ENCODE measurements around the gene FBXW11.

- TF ChIP-seq POLR2AphosphoS5 (IDR thresholded peaks at IDR 0.05) (no peak), CTCF (IDR thresholded peaks at IDR 0.05 in 8 of 11, conservative IDR thresholded peaks at IDR 0.05 in 3 of 11) (no peak), POLR2A (IDR thresholded peaks at IDR 0.05) (no peak)
These were observed 26.8 kb downstream of the FBXW11 start for GRCh38 chr5:171979606-171980005.

All from spleen (tissue), 7 donors.